Measurements from ENCODE around the gene CAAP1.
A peak's percentile ranks its signal among the peaks of the same experiment; 100 is the strongest.
"Not testable (repeated sequence)": the region's sequence is repeated elsewhere in the genome, so short reads cannot be mapped to it uniquely, and the experiment has no call there.

The CAAP1 gene

GRCh38 chr9:26888271-26888670 lies 4.3 kb downstream of the CAAP1 start:
- Mint-ChIP-seq H3K27ac (no peak overlapping the region), H3K4me3 (no peak overlapping the region), H3K27me3 (no peaks in the 10 kb centered on the region), H3K9me3 (peaks cover under 1% of the 10 kb centered on the region), H3K36me3 (ENCODE audit: low read depth) (peaks cover 39% of the 10 kb centered on the region), H3K4me1 (ENCODE audit: low read depth) (peaks cover 34% of the 10 kb centered on the region)
- intact Hi-C loops (cut with micrococcal nuclease) = no loop called here

- H3K27me3 Mint-ChIP-seq = no peaks in the 10 kb centered on the region
- intact Hi-C loops (cut with micrococcal nuclease) = no loop called here
- H3K4me3 Mint-ChIP-seq = no peak overlapping the region
- H3K4me1 Mint-ChIP-seq (ENCODE audit: low read depth) = no peaks in the 10 kb centered on the region
- peaks cover 8% of the 10 kb centered on the region for H3K9me3 Mint-ChIP-seq
- H3K36me3 Mint-ChIP-seq (ENCODE audit: low read depth) = peaks cover 74% of the 10 kb centered on the region
- H3K27ac Mint-ChIP-seq = no peak overlapping the region
These were observed 10.4 kb downstream of the CAAP1 start for GRCh38 chr9:26882154-26882553.

- H3K4me1 Mint-ChIP-seq (ENCODE audit: low read depth) = no peaks in the 10 kb centered on the region
- intact Hi-C loops (cut with micrococcal nuclease) = no loop called here
- H3K27me3 Mint-ChIP-seq = no peaks in the 10 kb centered on the region
- H3K4me3 Mint-ChIP-seq = no peak overlapping the region
- H3K27ac Mint-ChIP-seq = no peak overlapping the region
- H3K9me3 Mint-ChIP-seq = peaks cover 8% of the 10 kb centered on the region
- peaks cover 78% of the 10 kb centered on the region for H3K36me3 Mint-ChIP-seq (ENCODE audit: low read depth)
These were observed 12.3 kb downstream of the CAAP1 start for GRCh38 chr9:26880262-26880661.

- H3K9me3 Mint-ChIP-seq; H3K4me3 Mint-ChIP-seq; H3K4me1 Mint-ChIP-seq (ENCODE audit: low read depth); H3K27me3 Mint-ChIP-seq; intact Hi-C loops (cut with micrococcal nuclease); H3K27ac Mint-ChIP-seq: not testable (repeated sequence)
- H3K36me3 Mint-ChIP-seq (ENCODE audit: low read depth) = peaks cover 63% of the 10 kb centered on the region
These were observed 17.4 kb downstream of the CAAP1 start for GRCh38 chr9:26875155-26875554.

GRCh38 chr9:26870292-26870691 lies 22.3 kb downstream of the CAAP1 start:
- no peaks in the 10 kb centered on the region for H3K9me3 Mint-ChIP-seq
- H3K4me3 Mint-ChIP-seq = no peak overlapping the region
- intact Hi-C loops (cut with micrococcal nuclease) = no loop called here
- H3K27me3 Mint-ChIP-seq = no peaks in the 10 kb centered on the region
- H3K27ac Mint-ChIP-seq = no peak overlapping the region
- no peaks in the 10 kb centered on the region for H3K4me1 Mint-ChIP-seq (ENCODE audit: low read depth)
- peaks cover 50% of the 10 kb centered on the region for H3K36me3 Mint-ChIP-seq (ENCODE audit: low read depth)

- Mint-ChIP-seq H3K36me3 (ENCODE audit: low read depth) (peaks cover 32% of the 10 kb centered on the region), H3K27ac (no peak overlapping the region), H3K27me3 (no peaks in the 10 kb centered on the region), H3K9me3 (no peaks in the 10 kb centered on the region), H3K4me3 (no peak overlapping the region), H3K4me1 (ENCODE audit: low read depth) (no peaks in the 10 kb centered on the region)
- intact Hi-C loops (cut with micrococcal nuclease) = no loop called here
These were observed 29.5 kb downstream of the CAAP1 start for GRCh38 chr9:26863074-26863473.

- intact Hi-C loops (cut with micrococcal nuclease) = loop anchor here (1.0 kb wide), 1 partner anchor 112 kb away; no protein-coding TSS in a partner anchor
- no peaks in the 10 kb centered on the region for H3K27me3 Mint-ChIP-seq
These were observed 36.1 kb downstream of the CAAP1 start for GRCh38 chr9:26856413-26857032.

GRCh38 chr9:26850995-26851394 lies 41.6 kb downstream of the CAAP1 start:
- no peaks in the 10 kb centered on the region for H3K9me3 Mint-ChIP-seq

More at GRCh38 chr9:26856413-26857032, 36.1 kb downstream of the CAAP1 start:
- no peaks in the 10 kb centered on the region for H3K9me3 Mint-ChIP-seq
- no peaks in the 10 kb centered on the region for H3K4me1 Mint-ChIP-seq (ENCODE audit: low read depth)
- H3K36me3 Mint-ChIP-seq (ENCODE audit: low read depth) = peaks cover 57% of the 10 kb centered on the region
- H3K4me3 Mint-ChIP-seq = no peak overlapping the region
- H3K27ac Mint-ChIP-seq = no peak overlapping the region

GRCh38 chr9:26833792-26834191 lies 58.8 kb downstream of the CAAP1 start:
- intact Hi-C loops (cut with micrococcal nuclease) = no loop called here
- peaks cover 3% of the 10 kb centered on the region for H3K4me1 Mint-ChIP-seq (ENCODE audit: low read depth)
- H3K27me3 Mint-ChIP-seq = no peaks in the 10 kb centered on the region
- peaks cover 9% of the 10 kb centered on the region for H3K9me3 Mint-ChIP-seq
- no peak overlapping the region for H3K27ac Mint-ChIP-seq
- no peak overlapping the region for H3K4me3 Mint-ChIP-seq
- peaks cover 13% of the 10 kb centered on the region for H3K36me3 Mint-ChIP-seq (ENCODE audit: low read depth)

More at GRCh38 chr9:26850995-26851394, 41.6 kb downstream of the CAAP1 start:
- Mint-ChIP-seq H3K4me3 (no peak overlapping the region), H3K27ac (no peak overlapping the region), H3K27me3 (no peaks in the 10 kb centered on the region), H3K36me3 (ENCODE audit: low read depth) (peaks cover 52% of the 10 kb centered on the region), H3K4me1 (ENCODE audit: low read depth) (no peaks in the 10 kb centered on the region)
- intact Hi-C loops (cut with micrococcal nuclease) = no loop called here

GRCh38 chr9:26828391-26828955 lies 64.1 kb downstream of the CAAP1 start:
- H3K9me3 Mint-ChIP-seq; H3K27me3 Mint-ChIP-seq; H3K36me3 Mint-ChIP-seq (ENCODE audit: low read depth); H3K4me3 Mint-ChIP-seq; intact Hi-C loops (cut with micrococcal nuclease): not testable (repeated sequence)
- H3K27ac Mint-ChIP-seq = peak overlapping the region; percentile 60
- H3K4me1 Mint-ChIP-seq (ENCODE audit: low read depth) = peaks cover 13% of the 10 kb centered on the region

GRCh38 chr9:26814799-26815198 lies 77.8 kb downstream of the CAAP1 start:
- H3K36me3 Mint-ChIP-seq (ENCODE audit: low read depth) = no peaks in the 10 kb centered on the region

GRCh38 chr9:26813247-26813646 lies 79.4 kb downstream of the CAAP1 start:
- no peaks in the 10 kb centered on the region for H3K27me3 Mint-ChIP-seq
- intact Hi-C loops (cut with micrococcal nuclease) = no loop called here
- H3K4me1 Mint-ChIP-seq (ENCODE audit: low read depth) = no peaks in the 10 kb centered on the region
- H3K9me3 Mint-ChIP-seq = no peaks in the 10 kb centered on the region
- H3K36me3 Mint-ChIP-seq (ENCODE audit: low read depth) = no peaks in the 10 kb centered on the region
- no peak overlapping the region for H3K4me3 Mint-ChIP-seq
- H3K27ac Mint-ChIP-seq = no peak overlapping the region

More at GRCh38 chr9:26814799-26815198, 77.8 kb downstream of the CAAP1 start:
- intact Hi-C loops (cut with micrococcal nuclease) = no loop called here
- Mint-ChIP-seq H3K9me3 (no peaks in the 10 kb centered on the region), H3K27me3 (no peaks in the 10 kb centered on the region), H3K4me3 (no peak overlapping the region), H3K27ac (no peak overlapping the region), H3K4me1 (ENCODE audit: low read depth) (no peaks in the 10 kb centered on the region)

- intact Hi-C loops (cut with micrococcal nuclease) = no loop called here
- Mint-ChIP-seq H3K27ac (no peak overlapping the region), H3K36me3 (ENCODE audit: low read depth) (no peaks in the 10 kb centered on the region), H3K4me3 (no peak overlapping the region), H3K27me3 (no peaks in the 10 kb centered on the region), H3K9me3 (no peaks in the 10 kb centered on the region), H3K4me1 (ENCODE audit: low read depth) (no peaks in the 10 kb centered on the region)
These were observed 80.4 kb downstream of the CAAP1 start for GRCh38 chr9:26812217-26812616.

- Mint-ChIP-seq H3K4me1 (ENCODE audit: low read depth) (no peaks in the 10 kb centered on the region), H3K4me3 (no peak overlapping the region), H3K36me3 (ENCODE audit: low read depth) (no peaks in the 10 kb centered on the region), H3K9me3 (no peaks in the 10 kb centered on the region), H3K27me3 (no peaks in the 10 kb centered on the region), H3K27ac (no peak overlapping the region)
- intact Hi-C loops (cut with micrococcal nuclease) = no loop called here
These were observed 81.5 kb downstream of the CAAP1 start for GRCh38 chr9:26811106-26811505.

- H3K27me3 Mint-ChIP-seq = no peaks in the 10 kb centered on the region
- no peak overlapping the region for H3K4me3 Mint-ChIP-seq
- intact Hi-C loops (cut with micrococcal nuclease) = no loop called here
- H3K27ac Mint-ChIP-seq = no peak overlapping the region
- no peaks in the 10 kb centered on the region for H3K9me3 Mint-ChIP-seq
- no peaks in the 10 kb centered on the region for H3K4me1 Mint-ChIP-seq (ENCODE audit: low read depth)
- no peaks in the 10 kb centered on the region for H3K36me3 Mint-ChIP-seq (ENCODE audit: low read depth)
These were observed 82.8 kb downstream of the CAAP1 start for GRCh38 chr9:26809795-26810194.

Measured in dendritic cell treated with granulocyte-macrophage colony-stimulating factor and Interleukin-4, amounts not matched to agents 40 ng/mL and 50 ng/mL, for 4 days (primary cell).